Thoracic aorta (tissue), 2 donors: ENCODE measurements around the gene GLUD2. TPM values are rescaled to one million over a fixed set of nuclear protein-coding genes. Genes with fewer than 3 reads are reported as not detected.
"Not testable (repeated sequence)": the region's sequence is repeated elsewhere in the genome, so short reads cannot be mapped to it uniquely, and the experiment has no call there.

Experiments
- ATAC-seq: fragments of 150-250 bp; one replicate; pipeline ENCODE4 v1.8.0; 2017; ENCODE audit warnings: low read depth; ENCODE audit not compliant: insufficient number of reproducible peaks, low FRiP score
- DNase-seq: peaks from one replicate; pipeline ENCODE4 v3.0.0-alpha.2; 2020; ENCODE audit warnings: low spot score
- H3K27ac ChIP-seq, 2 donors: fragments of 200-600 bp; sonication (generic); 1 replicate in 1 of 2; 2 replicates in 1 of 2; pipeline ENCODE4 v1.5.1; 2016; ENCODE audit warnings: mild to moderate bottlenecking in 2 of 2, moderate library complexity in 2 of 2
- H3K27me3 ChIP-seq: fragments of 200-600 bp; sonication (generic); replicated peaks from 2 replicates; pipeline ENCODE4 v1.6.0; 2016; ENCODE audit warnings: mild to moderate bottlenecking; ENCODE audit not compliant: insufficient read depth
- H3K36me3 ChIP-seq: fragments of 200-600 bp; sonication (generic); one replicate; pipeline ENCODE4 v1.5.1; 2016
- H3K4me1 ChIP-seq, 2 donors: fragments of 200-600 bp; sonication (generic); 1 replicate in 1 of 2; 2 replicates in 1 of 2; pipeline versions ENCODE4 v1.5.1 to v1.6.0; 2016; ENCODE audit warnings: low read depth in 2 of 2, mild to moderate bottlenecking in 1 of 2; ENCODE audit not compliant: control insufficient read depth in 1 of 2
- H3K4me3 ChIP-seq: fragments of 200-600 bp; sonication (generic); 2 replicates; pipeline ENCODE4 v1.5.1; 2016; ENCODE audit warnings: mild to moderate bottlenecking
- H3K9me3 ChIP-seq: fragments of 200-600 bp; sonication (generic); 2 replicates; pipeline ENCODE4 v1.5.1; 2016
- CTCF ChIP-seq: fragments of 200-600 bp; sonication (generic); IDR thresholded peaks from one replicate; pipeline ENCODE4 v1.5.1; 2019; ENCODE audit warnings: antibody characterized with exemption
- total RNA-seq, 2 donors: library from RNA; depleted of rRNA; stranded (reverse); fragments of >200 nt; gene quantifications; one replicate each; pipeline versions ENCODE4 v1.1.0 to v1.2.3, GENCODE V29; 2016

The GLUD2 gene
- total RNA-seq, 2 donors from 2014 or later: 0.27 to 2.5 TPM

- no peak for TF ChIP-seq CTCF
- no peaks in the 10 kb centered on the region for H3K27me3 ChIP-seq
- H3K4me1 ChIP-seq: no peaks in the 10 kb centered on the region
- no peaks in the 10 kb centered on the region for H3K9me3 ChIP-seq
- no peak overlapping the region for H3K4me3 ChIP-seq
- no peak for ATAC-seq
- no peaks in the 10 kb centered on the region for H3K36me3 ChIP-seq
- H3K27ac ChIP-seq: no peak overlapping the region
- DNase-seq: no peak
Observed at GRCh38 chrX:121052122-121052521, 4.7 kb downstream of the GLUD2 start.

GRCh38 chrX:121062289-121062688 lies 14.9 kb downstream of the GLUD2 start:
- no peak for ATAC-seq
- Histone ChIP-seq H3K9me3 (no peaks in the 10 kb centered on the region), H3K4me3 (no peak overlapping the region), H3K36me3 (no peaks in the 10 kb centered on the region), H3K4me1 (no peaks in the 10 kb centered on the region), H3K27me3 (no peaks in the 10 kb centered on the region), H3K27ac (no peak overlapping the region)
- DNase-seq: no peak
- no peak for TF ChIP-seq CTCF

- no peak overlapping the region for H3K27ac ChIP-seq
- DNase-seq: no peak
- no peak for TF ChIP-seq CTCF
- no peaks in the 10 kb centered on the region for H3K27me3 ChIP-seq
- H3K4me1 ChIP-seq: no peaks in the 10 kb centered on the region
- H3K36me3 ChIP-seq: no peaks in the 10 kb centered on the region
- H3K4me3 ChIP-seq: no peak overlapping the region
- no peaks in the 10 kb centered on the region for H3K9me3 ChIP-seq
- ATAC-seq: no peak
Observed at GRCh38 chrX:121064579-121064978, 17.2 kb downstream of the GLUD2 start.

- not testable (repeated sequence) for H3K27ac ChIP-seq, H3K36me3 ChIP-seq, H3K4me1 ChIP-seq, H3K9me3 ChIP-seq, H3K27me3 ChIP-seq, DNase-seq, ATAC-seq, H3K4me3 ChIP-seq
Observed at GRCh38 chrX:121084247-121084646, 36.8 kb downstream of the GLUD2 start.

- no peak for DNase-seq
- no peak for TF ChIP-seq CTCF
- Histone ChIP-seq H3K27ac (no peak overlapping the region), H3K4me1 (no peaks in the 10 kb centered on the region), H3K27me3 (no peaks in the 10 kb centered on the region), H3K9me3 (no peaks in the 10 kb centered on the region), H3K4me3 (no peak overlapping the region), H3K36me3 (no peaks in the 10 kb centered on the region)
- ATAC-seq: no peak
Observed at GRCh38 chrX:121084903-121085611, 37.6 kb downstream of the GLUD2 start.

GRCh38 chrX:121085612-121086010 lies 38.2 kb downstream of the GLUD2 start:
- TF ChIP-seq CTCF: no peak
- Histone ChIP-seq H3K36me3 (no peaks in the 10 kb centered on the region), H3K9me3 (no peaks in the 10 kb centered on the region), H3K27ac (no peak overlapping the region), H3K4me1 (no peaks in the 10 kb centered on the region), H3K4me3 (no peak overlapping the region), H3K27me3 (no peaks in the 10 kb centered on the region)
- ATAC-seq: no peak
- no peak for DNase-seq
